Mesothelial cell of epicardium (in vitro differentiated cells): ENCODE data around the gene C6orf52. TPM values are rescaled to one million over a fixed set of nuclear protein-coding genes. Genes with fewer than 3 reads are reported as not detected.

Experiments
- DNase-seq, 2 experiments: peaks; one replicate each; pipeline ENCODE4 v3.0.0; 2021; ENCODE audit warnings: low spot score in 2 of 2; ENCODE audit not compliant: unreplicated experiment in 2 of 2
- H3K27ac Mint-ChIP-seq: 2 replicates; pipeline ENCODE4 v1.8.0; 2021; ENCODE audit warnings: mixed read lengths
- H3K27me3 Mint-ChIP-seq: 2 replicates; pipeline ENCODE4 v1.8.0; 2021; ENCODE audit warnings: low read depth, mixed read lengths
- H3K36me3 Mint-ChIP-seq: 2 replicates; pipeline ENCODE4 v1.8.0; 2021; ENCODE audit warnings: mixed read lengths
- H3K4me1 Mint-ChIP-seq: 2 replicates; pipeline ENCODE4 v1.8.0; 2021; ENCODE audit warnings: mixed read lengths
- H3K4me3 Mint-ChIP-seq: 2 replicates; pipeline ENCODE4 v1.8.0; 2021; ENCODE audit warnings: mild to moderate bottlenecking, moderate library complexity, mixed read lengths
- H3K9me3 Mint-ChIP-seq: 2 replicates; pipeline ENCODE4 v1.8.0; 2021; ENCODE audit warnings: mixed read lengths
- total RNA-seq: library from RNA; stranded (reverse); gene quantifications from 3 replicates; pipeline ENCODE4 v1.2.1, GENCODE V29; 2021
- TF ChIP-seq, protein P1 (sequence below): fragments of 200-600 bp; sonication (generic); IDR thresholded peaks from one replicate; pipeline ENCODE4 v1.5.0; 2021; ENCODE audit warnings: antibody characterized with exemption; ENCODE audit not compliant: unreplicated experiment

C6orf52 gene
- total RNA-seq, 1 donor from 2014 or later, result 3.1 TPM

DNA sequence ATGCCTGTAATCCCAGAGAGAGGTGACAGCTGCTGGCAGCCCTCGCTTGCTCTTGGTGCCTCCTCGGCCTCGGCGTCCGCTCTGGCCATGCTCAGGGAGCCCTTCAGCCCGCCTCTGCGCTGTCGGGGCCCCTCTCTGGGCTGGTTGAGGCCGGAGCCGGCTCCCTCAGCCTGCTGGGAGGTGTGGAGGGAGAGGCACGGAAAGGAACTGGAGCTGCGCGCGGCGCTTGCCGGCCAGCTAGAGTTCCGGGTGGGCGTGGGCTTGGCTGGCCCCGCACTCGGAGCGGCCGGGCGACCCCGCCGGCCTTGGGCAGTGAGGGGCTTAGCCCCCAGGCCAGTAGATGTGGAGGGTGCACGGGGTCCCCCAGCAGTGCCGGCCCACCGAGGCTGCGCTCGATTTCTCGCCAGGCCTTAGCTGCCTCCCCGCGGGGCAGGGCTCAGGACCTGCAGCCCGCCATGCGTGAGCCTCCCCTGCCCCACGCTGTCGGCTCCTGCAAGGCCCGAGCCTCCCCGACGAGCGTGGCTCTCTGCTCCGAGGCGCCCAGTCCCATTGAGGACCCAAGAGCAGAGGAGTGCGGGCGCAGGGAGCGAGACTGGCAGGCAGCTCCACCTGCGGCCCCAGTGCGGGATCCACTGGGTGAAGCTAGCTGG is 34.6 kb downstream of the C6orf52 start:
- TF ChIP-seq, protein P1, sequence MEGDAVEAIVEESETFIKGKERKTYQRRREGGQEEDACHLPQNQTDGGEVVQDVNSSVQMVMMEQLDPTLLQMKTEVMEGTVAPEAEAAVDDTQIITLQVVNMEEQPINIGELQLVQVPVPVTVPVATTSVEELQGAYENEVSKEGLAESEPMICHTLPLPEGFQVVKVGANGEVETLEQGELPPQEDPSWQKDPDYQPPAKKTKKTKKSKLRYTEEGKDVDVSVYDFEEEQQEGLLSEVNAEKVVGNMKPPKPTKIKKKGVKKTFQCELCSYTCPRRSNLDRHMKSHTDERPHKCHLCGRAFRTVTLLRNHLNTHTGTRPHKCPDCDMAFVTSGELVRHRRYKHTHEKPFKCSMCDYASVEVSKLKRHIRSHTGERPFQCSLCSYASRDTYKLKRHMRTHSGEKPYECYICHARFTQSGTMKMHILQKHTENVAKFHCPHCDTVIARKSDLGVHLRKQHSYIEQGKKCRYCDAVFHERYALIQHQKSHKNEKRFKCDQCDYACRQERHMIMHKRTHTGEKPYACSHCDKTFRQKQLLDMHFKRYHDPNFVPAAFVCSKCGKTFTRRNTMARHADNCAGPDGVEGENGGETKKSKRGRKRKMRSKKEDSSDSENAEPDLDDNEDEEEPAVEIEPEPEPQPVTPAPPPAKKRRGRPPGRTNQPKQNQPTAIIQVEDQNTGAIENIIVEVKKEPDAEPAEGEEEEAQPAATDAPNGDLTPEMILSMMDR, result no peak
- Mint-ChIP-seq H3K27me3 (peaks cover 4% of the 10 kb centered on the region), H3K27ac (no peak overlapping the region), H3K4me1 (no peaks in the 10 kb centered on the region), H3K36me3 (no peaks in the 10 kb centered on the region), H3K4me3 (peak overlapping the region; percentile 59), H3K9me3 (peaks cover 12% of the 10 kb centered on the region)
- DNase-seq, result no peak

DNA sequence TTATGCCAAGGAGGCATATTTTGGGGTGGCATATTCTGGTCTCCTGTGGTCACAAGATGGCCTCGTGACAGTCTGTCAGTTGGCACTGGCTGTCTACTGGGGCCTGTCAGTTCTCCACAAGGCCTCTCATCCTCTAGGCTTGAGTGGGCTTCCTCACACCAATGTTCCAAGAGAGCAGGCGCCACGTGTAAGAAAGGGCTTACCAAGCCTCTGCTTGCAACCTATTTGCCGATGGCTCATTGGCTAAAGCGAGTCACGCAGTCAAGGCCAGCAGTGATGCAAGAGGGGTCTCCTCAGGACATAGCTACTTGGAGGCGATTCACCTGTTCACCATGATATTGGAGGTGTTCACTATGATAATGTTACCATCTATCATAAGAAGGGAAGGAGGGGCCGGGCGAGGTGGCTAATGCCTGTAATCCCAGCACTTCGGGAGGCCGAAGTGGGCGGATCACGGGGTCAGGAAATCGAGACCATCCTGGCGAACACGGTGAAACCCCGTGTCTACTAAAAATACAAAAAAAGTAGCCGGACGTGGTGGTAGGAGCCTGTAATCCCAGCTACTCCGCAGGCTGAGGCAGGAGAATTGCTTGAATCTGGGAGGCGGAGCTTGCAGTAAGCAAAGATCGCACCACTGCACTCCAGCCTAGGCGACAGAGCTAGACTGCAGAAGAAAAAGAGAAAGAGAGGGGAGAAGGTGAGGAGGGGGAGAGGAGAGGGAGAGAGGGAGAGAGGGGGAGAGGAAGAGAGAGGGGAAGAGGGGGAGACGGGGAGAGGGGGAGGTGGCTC is 35.3 kb downstream of the C6orf52 start:
- H3K9me3 Mint-ChIP-seq, result peaks cover 5% of the 10 kb centered on the region
- no peaks in the 10 kb centered on the region for H3K36me3 Mint-ChIP-seq
- peaks cover 5% of the 10 kb centered on the region for H3K27me3 Mint-ChIP-seq
- H3K4me3 Mint-ChIP-seq, result peak overlapping the region; percentile 59
- no peak overlapping the region for H3K27ac Mint-ChIP-seq
- no peaks in the 10 kb centered on the region for H3K4me1 Mint-ChIP-seq
- DNase-seq, result no peak
- TF ChIP-seq, protein P1, result no peak

DNA sequence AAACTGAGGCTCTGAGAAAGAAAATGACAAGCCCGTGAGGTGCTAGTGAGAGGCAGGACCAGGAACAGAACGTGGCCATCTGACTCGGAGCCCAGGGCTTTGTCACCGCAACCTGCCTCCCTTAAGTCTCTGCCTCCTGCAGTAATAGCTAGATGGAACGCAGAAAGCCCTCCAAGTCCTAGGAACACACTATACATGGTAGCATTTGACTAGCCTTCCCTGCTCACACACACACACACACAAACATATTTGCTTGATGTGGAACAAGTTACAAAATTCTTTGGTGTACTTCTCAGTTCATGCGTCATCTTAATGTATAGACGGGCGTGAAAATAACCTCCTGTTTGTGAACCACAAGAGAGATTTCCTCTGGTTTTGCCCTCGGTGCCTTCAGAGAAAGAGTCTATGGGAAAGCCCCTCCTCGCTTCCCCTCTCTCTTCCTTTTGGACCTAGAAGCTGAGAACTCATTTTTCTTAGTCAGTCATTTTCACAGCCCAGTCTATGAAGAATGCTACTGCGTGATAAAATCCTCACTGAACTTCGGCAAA is 38.8 kb downstream of the C6orf52 start:
- Mint-ChIP-seq H3K36me3 (no peaks in the 10 kb centered on the region), H3K4me3 (no peak overlapping the region), H3K27ac (no peak overlapping the region), H3K9me3 (peaks cover 5% of the 10 kb centered on the region), H3K27me3 (peaks cover 14% of the 10 kb centered on the region), H3K4me1 (no peaks in the 10 kb centered on the region)
- DNase-seq, result no peak
- TF ChIP-seq, protein P1, result no peak

DNA sequence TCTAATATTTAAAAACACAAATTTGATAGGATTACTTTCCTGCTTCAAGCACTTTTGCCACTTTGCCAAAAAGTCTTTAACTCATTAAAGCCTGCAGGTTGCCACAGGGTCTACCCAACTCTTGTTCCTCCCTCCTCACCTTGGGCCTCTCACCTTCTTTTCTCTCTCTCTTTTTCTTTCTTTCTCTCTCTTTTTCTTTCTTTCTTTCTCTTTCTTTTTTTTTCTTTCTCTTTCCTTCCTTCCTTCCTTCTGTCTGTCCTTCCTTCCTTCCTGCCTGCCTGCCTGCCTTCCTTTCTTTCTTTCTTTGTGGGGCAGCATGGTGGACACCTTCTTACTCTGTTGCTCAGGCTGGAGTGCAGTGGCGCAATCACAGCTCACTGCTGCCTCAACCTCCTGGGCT is 50.2 kb downstream of the C6orf52 start:
- DNase-seq, result no peak
- H3K36me3 Mint-ChIP-seq, result no peaks in the 10 kb centered on the region
- H3K27ac Mint-ChIP-seq, result no peak overlapping the region
- no peaks in the 10 kb centered on the region for H3K27me3 Mint-ChIP-seq
- TF ChIP-seq, protein P1, result no peak
- H3K4me1 Mint-ChIP-seq, result peaks cover 7% of the 10 kb centered on the region
- H3K9me3 Mint-ChIP-seq, result peaks cover 7% of the 10 kb centered on the region
- no peak overlapping the region for H3K4me3 Mint-ChIP-seq

DNA sequence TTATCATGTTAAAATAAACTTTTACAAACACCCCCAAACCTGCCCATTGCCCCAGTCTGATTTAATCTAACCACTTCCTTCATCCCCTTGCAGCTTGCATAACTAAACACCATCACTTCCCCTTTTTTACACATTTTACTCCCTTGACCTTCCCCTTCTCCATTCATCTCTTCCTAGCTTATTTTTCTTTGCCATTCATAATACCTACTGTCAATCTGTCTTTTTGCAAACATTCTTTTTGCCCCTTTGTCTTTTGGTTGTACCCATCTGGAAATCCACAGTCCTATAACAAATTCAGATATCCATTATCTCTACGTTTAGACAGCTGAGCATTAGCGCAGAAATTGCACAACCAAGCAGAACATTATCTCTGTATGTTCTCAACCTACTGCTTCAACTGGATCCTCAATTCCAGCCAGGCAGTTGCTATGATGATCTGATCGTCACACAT is 51.2 kb downstream of the C6orf52 start:
- no peak overlapping the region for H3K27ac Mint-ChIP-seq
- H3K4me3 Mint-ChIP-seq, result no peak overlapping the region
- no peaks in the 10 kb centered on the region for H3K27me3 Mint-ChIP-seq

More for the DNA sequence above, 51.2 kb downstream of the C6orf52 start:
- Mint-ChIP-seq H3K9me3 (peaks cover 9% of the 10 kb centered on the region), H3K36me3 (no peaks in the 10 kb centered on the region), H3K4me1 (peaks cover 7% of the 10 kb centered on the region)
- no peak for DNase-seq
- TF ChIP-seq, protein P1, result no peak
